Stimulated activated CD4-positive, alpha-beta T cell treated with anti-CD3 and anti-CD28 coated beads, Interleukin-1b, Interleukin-23, amount 100 ng/mL, for 1 hour (primary cell): ENCODE measurements around the gene TRIP13.

Experiments
- DNase-seq, 2 donors: peaks; one replicate each; pipeline ENCODE4 v3.0.0-alpha.2; 2020; ENCODE audit warnings: low read depth in 2 of 2

Gene TRIP13

DNA sequence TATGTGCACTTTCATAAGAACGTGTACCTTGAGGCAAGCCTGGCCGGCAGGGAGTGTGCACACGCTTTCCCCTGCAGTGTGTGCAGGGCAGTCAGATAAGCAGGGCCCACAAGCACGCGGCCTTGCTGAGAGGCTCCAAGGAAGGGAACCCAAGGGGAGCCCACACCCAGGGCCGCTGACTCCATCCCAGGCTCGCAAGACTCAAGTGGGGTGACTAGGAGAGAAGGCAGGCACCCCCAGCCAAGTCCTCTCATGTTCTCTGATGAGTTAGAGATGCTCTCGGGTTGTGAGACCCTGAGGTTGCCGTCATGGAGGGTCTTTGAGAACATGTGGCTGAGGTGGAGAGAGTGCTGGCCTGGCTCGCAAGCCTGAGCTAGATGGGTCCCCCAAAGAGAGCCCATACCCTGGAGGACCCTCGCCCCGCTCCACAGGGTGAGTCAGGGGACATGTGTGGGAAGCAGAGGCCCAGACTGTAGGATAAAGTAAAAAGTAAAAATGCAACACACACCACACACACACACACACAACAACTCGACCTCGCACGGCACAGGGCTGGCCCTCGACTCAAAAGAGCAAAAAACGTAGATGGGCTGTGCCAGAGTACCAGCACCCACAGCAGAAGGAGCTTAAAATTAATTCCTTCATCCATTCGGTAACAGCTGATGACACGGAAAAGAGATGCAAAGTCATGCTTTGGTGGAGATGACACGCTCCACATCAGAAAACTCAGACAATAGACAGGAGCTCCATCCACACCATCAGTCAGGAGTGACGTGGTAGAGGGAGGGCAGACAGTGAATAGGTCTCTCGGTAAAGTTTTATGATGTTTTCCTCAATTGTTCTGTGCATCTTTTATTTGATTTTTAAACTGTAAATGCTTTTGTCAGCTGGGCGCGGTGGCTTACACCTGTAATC, 61.1 kb downstream of the TRIP13 start:
- no peak for DNase-seq

DNA sequence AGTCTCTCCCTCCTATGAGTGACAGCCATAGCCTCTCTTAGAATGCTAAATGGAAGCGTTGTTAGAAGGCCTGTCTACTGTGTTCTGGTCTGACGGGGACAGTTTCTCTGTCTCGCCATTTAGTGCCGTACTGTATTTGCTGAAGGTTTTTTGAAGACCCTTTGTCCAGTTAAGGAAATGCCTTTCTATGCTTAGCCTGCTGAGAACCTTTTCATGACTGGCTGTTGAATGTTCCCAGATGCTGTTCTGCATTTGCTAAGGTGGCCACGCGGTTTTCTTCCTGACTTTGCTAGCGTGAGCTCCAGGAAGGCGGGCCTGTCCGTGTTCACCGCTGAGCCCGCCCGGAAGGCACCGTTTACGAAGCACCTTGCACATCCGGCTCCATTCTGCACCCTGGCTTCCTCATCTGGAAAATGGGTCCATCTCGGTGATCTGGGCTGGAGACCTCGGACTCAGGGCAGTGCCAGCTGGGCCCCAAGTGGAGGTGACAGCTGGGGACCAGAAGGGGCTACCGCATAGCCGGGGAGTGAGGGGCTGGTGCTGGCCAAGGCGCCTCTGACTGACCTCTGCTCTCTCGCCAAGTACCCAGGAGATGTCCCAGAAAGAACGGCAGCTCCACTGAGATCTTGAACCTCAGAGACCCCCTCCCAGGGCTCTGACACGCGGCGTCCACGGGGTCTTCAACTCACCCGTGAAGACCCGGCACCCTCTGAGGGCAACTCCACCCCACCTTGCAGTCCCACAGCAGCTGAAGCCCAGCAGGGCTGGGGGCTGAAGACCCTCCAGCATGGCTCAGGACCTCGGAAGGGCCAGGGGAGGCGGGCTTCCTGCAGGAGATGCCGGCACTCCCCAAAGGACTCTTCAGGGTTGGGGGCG, 63.4 kb downstream of the TRIP13 start:
- no peak for DNase-seq

DNA sequence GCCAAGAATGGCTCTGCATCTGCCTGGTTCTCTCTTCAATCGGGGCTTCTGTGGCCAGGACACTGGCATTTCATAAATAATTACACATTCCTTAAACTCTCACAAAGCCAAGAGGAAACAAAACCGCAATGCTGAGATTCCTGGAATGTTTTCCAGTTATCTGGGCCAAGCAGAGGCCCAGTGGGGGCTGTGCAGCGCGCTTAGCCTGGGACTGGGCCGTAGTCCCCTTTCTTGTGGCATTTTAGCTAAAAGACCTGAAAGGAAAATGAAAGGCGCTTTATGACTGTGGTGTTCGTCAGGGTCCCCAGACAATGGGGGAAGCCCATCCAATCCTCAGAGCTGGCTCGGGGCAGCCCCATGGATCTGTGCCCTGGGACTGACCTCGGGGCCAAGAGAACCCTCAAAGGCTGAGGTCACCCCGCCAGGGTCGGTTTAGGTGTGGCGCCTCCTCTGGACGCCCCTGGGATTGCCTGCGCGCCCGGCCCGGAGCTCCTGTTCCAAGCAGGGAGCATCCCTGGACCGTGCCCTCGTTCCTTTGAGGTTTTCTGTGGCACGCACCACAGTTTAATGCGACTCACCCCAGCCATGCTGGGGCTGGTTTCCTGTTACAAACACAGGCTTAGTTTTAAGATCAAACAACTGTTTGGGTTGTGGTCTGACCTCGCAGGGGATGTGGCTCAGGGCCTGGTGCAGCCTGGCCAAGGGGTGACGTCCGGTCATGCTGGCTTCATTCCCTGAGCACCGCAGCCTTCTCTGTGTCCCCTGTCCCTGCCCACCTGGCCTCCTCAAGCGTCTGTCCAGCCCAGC, 64.5 kb downstream of the TRIP13 start:
- no peak for DNase-seq

DNA sequence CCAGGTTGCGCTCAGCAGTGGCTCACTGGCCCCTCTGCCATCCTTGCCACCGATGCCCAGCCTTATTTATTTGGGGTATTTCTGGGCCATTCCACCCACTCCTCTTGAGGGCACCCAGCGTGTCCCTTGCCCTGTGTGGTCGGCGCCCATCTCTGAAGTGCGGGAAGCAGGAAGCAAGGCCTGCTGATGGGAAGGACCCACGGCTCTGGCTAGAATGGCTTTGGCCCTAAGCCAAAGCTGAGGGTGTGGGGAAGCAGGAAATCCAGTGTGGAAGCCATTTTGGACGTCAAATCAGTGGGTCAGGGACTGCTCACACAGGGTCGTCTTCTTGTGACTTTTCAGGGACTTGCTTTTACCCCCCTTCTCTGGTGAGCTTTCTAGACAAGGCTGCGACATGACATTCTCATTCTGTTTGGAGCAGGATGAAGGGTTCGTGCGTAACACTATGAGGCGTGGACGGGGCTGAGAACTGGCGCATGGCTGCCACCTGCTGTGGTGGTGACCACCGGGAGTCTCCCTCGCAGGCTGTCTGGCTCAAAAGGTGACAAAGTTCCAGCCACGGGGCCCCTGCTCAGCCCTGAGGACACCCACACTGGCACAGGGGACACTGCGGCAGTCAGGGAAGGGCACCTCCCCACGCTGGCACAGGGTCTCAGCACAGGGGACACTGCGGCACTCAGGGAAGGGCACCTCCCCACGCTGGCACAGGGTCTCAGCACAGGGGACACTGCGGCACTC, 65.2 kb downstream of the TRIP13 start:
- DNase-seq, result no peak

DNA sequence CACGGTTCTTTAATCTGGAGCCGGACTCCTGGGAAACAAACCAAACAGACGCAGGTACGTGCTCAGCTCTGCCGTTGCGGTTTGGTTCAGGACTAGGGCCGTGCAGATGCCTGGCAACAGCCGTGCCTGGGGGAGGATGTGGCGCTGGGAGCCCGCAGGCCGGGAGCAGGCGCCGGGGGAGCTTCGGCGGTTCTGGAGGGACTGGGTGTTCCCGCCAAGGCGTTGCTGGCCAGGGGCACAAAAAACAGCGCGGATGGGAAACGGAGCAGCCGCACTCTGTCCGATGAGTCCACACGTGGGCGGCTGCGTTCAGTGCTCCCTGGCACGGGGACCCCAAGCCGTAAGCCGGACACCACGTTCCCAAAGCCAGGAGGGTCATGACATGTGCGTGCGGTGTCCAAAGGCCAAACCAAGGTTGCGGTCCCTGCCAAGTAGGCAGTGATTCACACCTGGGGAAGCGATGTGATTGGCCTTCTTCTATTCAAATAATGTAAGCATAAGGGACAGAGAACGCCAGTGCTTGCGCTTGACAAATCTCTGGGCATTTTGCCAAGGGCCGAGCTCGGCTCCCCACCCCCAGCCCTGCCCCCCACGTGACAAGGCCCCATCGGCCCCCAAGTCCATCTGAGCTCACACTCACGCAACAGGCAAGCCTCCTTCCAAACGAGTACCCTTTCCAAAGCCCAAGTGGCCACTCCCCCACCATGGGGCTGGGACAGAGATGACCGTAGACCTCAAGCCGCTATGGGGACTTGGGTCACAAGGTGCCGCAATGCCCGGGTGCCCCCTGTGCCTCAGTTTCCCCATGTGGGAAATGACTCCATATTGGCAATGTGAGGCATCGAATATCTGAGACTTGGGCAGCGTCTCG, 66.3 kb downstream of the TRIP13 start:
- DNase-seq, result no peak

DNA sequence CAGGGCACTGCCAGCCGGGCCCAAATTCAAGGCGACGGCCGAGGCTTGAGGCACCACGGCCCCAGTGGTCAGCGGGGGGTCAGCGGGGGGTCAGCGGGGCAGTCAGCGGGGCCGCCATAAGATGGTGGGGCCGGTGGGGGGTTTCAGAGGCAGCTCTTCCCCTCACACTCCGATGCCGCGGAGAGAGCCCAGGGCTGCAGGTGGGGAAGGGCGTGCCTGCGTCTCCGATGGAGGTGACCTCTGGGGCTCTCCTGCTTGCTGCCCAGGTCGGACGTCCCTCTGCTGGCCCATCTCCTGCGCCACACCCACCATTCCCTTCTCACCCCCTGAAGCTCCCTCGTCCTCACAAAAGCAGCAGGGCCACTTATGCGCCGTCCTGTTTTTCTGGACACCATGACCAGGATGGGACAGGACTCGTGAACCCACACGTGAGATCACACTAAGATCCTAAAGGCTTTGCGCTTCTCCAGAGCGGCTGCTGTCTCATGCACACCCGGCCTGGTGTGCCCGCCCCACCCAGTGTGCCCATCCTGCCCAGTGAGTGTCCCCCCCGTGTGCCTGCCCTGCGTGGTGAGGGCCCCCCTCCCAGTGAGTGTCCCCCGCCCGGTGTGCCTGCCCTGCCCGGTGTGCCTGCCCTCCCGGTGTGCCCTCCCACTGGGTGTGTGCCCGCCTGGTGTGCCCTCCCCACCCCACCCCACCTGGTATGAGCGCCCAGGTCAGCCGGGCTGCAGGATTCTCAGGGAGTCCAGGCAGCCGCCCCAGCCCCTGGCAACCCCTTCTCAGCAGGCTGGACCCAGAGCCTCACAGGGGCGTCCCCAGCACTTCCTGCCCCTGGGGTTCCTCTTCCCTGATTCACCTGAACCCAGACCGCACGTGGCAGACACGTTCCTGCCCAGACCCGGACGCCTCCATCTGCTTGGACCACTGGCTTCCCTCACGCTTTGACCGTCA, 67.2 kb downstream of the TRIP13 start:
- DNase-seq, result no peak

DNA sequence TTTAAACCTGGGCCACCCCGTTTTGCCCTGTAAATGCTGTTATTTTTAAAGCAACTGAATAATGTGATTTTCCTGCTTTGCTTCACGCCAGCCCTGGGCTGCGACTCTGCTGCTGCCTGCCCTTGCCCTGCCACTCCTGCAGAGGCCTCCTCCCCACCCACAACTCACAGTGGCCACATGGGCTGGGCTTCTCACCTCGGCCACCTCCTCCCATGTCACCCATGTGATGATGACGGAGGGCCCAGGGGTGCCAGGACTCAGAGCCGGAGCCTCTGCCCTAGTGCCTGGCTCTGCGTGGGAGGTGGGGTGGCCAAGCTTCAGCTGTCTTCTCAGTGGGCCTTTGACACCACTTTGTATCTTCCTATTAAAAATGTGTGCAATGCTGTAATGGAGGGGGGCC, 67.9 kb downstream of the TRIP13 start:
- DNase-seq, result no peak

DNA sequence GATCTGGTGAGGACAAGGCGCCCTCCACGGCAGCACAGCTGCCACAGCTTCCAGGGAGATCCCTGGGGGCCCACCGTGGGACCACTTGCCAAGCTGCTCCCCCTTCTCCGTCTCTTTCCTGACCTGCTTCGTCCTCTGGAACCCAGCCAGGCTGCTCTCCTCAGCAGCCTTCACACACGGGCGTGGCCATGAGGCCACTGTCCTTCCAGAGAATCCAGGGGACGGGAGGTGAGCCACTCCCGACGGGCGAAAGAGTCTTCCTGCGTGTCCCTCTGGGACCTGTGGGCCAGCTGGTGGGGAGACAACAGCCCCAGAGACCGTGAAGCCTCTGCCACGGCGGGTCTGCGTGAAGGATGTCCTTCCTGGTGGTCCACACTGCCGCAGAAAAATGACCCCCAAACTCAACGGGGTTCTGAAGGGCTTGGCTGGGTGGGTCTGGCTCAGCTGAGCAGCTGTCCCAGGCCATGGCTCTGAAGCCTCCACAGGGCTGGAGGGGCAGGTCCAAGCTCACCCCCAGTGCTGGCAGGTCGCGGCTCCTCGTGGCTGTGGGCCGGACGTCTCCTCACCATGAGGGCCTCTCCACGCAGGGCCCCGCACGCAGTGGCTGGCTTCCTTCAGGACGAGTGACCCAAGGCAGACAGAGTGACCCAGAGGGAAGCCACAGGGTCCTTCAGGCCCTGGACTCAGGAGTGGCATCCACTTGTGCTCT, 68.5 kb downstream of the TRIP13 start:
- no peak for DNase-seq

DNA sequence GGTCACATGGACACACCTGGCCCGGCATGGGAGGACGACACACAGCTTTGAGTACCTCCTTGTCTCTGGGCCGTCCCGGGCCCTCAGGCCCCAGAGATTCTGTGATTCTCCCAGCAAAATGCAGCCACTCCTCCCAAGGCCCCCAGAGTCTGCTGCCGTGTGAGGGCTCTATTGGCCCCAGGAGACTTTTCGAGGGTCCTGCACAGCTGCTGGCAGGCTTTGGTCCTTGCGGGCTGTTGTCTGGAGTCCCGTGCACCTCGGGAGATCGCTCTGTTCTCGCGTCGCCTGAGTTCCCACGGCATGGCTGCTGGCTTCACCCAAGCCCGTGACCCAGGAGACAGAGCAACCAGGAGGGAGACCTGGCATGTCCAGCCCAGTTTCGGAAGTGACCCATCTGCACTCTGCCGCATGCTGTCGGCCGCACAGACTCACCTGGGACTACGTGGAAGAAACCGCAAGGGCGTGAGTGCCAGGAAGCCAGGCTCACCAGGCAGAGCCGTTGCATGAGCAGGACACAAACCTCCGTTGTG, 69.1 kb downstream of the TRIP13 start:
- DNase-seq, result no peak

DNA sequence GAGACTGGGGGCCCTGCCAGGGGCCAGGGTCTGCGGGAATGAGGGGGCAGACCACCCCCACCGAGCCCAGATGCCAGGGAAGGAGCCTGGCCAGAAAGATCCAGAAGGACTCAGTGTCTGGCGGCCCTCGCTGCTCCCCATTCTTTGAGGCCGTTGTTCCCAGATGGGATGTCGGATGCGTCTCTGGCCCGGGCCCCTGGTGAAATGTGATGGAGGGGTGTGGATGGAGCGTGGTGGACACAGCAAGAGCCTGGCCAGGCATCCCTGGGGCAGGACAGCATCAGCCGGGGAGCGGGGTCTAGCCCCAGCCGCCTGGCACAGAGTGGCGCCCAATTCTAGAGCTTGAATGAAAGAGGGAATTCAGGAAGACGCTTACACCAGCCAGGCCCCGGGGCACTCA, 69.7 kb downstream of the TRIP13 start:
- no peak for DNase-seq

DNA sequence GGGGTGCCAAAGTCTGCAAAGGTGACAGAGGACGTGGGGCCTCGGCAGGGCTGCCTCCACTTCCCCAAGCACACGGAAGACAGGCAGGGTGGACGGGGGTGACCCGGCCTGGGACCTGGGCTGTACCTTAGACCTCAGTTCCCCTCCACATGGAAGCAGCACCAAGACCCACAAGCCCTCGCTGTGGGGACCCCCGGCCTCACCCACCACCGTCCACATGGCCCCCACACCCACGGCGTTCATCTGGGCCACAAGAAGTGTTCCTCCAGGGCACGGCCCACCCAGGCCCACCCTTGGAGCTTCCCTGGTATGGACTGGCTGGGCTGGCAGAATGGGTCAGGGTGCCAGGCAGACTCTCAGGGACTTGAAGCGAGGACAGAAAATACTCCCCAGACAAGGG, 70.1 kb downstream of the TRIP13 start:
- DNase-seq, result no peak

DNA sequence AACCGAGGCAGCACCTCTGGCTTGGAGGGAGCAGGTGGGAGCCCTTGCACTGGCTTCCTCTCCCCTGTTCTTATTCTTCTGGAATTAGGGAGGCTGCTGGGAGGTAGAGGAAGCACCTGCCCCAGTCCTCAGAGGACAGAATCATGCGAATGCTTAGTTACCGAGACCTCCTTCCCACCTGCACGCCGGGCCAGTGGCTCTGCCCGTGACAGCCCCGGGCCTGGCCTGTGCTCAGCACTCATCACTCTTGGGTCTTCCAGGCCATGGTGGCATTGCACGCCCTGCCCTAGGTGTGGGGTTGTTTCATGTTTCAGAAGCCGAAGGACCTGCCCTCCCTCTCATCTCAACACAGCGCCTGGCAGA, 70.6 kb downstream of the TRIP13 start:
- no peak for DNase-seq

DNA sequence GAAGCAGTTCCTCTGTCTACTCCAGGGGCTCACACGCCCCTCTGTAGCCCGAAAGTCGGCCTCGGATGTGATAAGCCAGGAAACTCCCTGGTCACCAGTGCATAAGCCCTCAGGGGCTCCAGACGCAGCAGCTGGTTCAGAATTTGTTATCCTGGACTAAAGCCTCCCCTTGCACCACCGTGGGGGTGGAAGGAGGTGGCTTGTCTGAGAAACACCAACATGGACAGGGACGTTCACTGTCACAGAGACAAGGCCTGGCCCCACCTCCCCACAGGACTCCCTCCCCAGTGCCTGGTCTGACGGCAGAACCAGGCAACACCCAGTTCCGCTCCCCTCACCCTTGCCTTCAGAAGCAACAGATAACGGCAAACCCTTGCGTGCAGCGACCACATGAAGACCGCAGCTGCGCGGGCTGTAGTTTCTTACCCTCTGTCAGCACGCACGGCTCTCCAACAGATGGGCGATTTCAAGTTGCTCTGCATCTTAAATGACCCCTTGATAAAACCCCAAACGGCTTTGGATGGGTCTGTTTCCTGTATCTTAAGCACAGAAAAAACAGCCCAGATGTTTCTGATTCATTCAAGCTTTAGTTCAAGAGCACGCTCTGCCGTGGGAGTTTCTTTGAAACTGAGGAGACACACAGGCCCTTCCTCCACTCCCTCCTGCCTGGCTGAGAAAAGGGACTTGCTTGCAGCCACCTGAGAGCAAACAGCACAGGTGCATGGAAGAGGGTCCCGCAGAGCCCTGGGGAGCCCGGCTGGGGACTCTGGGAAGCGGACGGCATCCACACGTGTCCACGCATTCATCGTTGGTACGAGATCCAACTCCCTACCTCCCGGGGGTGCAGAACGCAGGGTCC, 71.2 kb downstream of the TRIP13 start:
- DNase-seq, result no peak

DNA sequence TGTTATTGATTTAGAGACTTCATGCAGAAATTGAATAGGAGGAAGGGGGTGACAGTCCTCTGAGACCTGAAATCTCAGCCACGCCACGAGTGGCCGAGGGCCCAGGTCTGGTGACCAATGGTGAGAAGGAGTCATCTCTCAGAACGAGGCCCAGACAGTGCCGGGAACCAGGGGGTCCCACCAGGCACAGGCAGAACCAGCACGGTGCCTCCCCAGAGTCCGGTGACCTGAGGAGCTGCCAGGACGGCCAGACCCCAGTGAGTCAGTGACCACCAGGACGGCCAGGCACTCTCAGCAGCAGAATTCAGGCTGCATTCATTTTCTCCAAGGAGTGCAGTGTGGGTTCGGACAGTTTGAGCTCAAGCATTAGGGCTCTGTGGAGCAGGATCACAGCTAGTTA, 72.1 kb downstream of the TRIP13 start:
- DNase-seq, result no peak

DNA sequence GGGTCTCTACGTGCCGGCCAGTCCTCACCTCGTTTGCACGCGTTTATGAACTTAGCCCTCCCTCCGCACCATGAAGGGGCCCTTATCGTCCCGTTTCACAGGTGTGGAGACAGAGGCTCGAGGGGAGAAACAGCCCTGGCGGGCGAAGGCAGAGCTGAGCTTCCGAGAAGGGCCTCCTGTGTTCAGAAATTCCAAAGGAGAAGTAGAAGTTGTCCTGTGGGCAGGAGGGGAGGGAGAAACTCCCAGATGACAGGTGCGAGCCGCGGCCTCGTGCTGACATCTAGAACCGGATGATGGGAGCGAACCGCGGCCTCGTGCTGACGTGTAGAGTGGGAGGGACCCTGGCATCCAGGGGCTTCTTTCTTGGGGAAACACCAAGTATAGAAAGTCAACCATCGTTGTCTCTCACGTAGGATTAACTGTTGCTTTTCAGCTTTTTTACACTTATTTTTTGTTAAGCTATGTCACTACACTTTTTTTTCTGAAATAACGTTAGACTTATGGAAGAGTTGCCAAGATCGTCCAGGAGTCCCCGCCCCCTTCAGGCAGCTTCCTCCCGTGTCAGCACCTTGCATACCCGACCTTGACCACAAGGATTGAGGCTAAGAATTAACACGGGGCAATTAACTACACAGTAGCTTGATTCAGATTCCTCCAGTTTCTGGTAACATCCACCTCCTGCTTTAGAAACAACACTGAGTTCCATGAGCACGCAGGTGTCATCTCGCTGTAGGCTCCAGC, 73.1 kb downstream of the TRIP13 start:
- no peak for DNase-seq

DNA sequence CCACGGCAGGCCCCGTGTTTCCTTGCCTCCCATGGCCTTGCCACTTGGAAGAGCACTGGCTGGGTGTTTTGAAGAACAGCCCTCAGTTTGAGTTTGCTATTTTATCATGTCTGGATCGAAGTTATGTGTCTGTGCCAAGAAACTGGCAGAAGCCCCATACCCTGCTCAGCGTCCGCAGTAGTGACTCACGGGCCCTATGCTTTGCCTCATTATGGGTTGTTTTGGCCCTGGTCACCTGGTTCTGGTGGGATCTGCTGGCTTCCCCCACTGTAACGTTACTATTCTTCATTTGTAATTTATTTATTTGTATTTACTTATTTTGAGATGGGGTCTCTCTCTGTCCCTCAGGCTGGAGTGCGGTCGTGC, 73.6 kb downstream of the TRIP13 start:
- no peak for DNase-seq

DNA sequence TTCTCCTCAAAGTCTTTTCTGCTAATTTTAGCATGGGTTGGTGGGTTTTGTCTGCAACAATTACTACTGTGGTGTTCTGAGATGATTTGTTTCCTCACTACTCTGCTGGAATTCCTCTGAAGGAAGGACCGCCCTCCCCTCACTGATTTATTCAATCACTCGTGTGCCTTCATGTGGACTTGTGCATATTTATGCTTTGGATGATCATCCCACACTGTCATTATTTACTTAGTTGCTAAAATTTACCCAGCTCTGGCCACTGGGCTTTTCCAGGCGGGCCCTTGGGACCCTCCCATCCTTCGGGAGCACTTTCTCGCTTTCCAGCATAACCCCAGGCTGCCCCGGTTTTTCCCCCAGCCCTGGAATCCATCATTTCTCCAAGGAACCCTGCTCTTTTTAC, 74.3 kb downstream of the TRIP13 start:
- DNase-seq, result no peak
